NOMO-1 (cell line): ENCODE results near the gene TREM2.
A peak's percentile ranks its signal among the peaks of the same experiment; 100 is the strongest.

Source experiments
- DNase-seq, 2 experiments: peaks; one replicate each; lab custom pipeline; 2025; ENCODE audit not compliant: unreplicated experiment in 2 of 2; lab: John Stamatoyannopoulos, UW

TREM2 gene

DNA sequence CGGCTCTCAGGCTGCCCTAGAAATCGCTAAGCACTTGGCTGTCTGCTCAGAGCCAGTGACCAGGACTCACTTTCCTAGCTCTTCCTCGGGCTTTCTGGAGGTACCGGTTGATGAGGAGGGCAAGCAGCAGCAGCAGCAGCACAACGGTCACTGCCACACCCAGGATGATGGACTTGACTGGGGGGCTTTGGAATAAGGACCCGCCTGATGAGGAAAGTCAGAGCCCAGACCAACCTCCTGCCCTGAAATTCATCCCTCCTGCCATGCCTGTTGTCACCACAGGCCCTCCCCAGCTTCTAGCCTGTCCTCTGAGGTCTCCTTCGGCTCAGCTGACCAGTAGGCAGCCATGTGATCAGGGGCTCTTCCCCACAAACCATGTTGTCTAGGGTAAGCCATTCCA is 21.8 kb upstream of the TREM2 start:
- no peak for DNase-seq

DNA sequence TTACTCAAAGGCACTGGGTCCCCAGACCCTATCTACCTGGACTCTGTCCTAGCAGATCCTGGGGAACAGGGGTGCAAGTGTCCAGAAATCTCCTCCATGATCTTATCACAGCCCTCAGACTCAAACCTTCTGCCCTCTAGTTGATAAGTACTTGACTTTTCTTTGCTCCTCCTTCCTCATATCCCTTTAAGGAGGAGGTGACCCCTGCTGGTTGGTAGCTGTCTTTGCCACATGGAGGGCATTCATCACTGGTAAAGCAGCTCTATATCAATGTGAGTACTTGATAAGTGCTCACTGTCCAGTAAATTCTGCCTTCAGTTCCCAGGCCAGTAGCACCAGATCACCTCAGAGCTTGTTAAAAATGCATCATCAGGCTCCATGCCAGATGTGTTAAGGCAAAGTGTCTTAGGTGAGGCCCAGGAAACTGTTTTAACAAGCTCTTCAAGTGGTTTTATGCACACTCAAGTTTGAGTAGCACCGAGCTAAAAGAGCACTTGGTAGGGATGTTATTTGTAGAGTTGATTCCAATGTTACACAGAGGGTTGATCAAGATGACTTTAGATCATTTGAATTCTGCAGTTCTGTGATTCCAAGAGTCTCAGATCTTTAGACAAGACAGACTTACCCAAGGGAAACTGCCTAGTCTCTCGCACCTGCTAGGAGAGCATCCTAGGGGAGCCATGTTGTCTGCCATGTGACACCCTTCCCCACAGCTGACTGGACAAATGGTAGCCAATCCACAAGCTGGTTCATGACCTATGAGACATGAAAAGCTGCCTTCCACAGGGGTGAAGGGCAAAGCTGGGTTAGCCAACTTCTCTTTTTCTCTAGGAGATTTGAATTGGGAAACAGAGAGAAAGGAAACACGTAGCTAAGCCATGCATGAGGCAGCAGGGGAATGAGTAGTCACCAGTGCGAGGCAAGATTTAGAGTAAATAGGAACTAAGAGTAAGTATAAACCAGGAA is 19.4 kb upstream of the TREM2 start:
- peak; percentile 85 to 99 for DNase-seq

DNA sequence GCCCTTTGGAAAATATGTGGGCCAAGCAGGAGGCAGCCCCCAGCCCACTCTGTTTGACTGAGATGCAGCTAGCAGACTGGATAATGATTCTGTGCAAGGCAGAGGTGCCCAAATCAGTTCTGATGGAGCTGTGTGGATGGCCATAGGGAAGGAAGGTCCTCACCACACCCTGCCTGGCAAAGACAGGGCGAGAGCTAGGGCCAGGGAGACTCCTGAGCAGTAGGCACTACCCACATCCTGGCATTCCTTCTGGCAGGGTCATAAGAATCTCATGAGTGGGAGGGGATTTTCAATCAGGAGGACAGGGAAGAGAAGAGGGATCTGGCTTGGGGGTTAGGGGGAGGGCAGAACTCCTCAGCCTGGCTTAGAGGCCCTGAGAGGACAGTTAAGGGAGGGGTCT is 18.6 kb upstream of the TREM2 start:
- DNase-seq, result no peak

DNA sequence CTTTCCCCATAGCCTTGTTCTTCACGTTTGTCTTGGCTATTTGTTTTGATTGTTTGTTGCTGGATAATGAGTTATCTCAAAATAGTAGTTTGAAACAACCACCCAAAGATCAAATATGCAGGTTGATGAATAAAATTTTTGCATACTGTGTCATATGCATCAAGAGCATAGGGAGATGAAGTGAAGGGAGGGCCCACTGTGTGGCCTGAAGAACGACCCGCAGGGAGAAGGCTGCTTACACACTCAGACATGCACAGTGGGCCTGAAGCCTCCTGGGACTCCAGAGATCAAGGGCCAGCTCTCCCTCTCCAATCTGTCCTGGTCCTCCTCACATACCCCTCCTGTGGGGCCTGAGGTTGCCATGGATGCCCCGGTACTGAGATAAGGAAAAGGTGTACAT is 16.2 kb upstream of the TREM2 start:
- no peak for DNase-seq

DNA sequence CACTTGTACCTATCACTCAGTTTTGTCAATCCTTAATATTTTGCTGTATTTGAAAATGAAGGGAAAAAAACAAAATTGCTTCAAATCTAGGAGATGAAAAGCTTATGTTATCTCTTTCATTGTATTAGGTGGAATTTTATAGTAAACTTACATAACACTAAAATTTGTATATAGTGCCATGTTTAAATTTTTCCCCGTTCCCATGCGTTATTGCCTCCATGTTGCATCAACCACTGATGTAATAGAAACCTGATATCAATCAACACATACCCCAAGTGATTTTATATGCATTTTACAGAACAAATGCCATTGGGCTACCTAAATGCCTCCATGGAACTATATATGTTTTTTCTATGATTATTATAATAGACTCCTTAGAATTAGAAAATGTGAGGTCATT is 14.8 kb upstream of the TREM2 start:
- no peak for DNase-seq

DNA sequence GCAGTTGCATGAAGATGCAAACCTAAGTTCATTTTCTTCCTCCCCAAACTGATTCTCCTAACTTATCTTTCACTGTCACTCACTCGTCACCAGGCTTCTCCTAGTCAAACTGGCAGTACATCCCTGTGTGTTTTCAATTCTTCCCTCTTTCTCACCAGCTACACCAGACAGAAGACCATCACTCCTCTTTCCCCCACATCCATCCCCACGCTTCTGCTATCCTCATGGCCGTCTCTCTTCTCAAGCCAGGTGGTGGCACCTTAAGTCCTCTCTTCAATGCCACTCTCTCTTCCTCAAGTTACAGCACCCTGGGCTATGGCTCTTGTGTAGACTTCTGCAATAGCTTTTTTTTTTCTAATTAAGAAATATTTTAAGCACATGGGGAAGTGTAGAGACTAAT is 14.4 kb upstream of the TREM2 start:
- no peak for DNase-seq

DNA sequence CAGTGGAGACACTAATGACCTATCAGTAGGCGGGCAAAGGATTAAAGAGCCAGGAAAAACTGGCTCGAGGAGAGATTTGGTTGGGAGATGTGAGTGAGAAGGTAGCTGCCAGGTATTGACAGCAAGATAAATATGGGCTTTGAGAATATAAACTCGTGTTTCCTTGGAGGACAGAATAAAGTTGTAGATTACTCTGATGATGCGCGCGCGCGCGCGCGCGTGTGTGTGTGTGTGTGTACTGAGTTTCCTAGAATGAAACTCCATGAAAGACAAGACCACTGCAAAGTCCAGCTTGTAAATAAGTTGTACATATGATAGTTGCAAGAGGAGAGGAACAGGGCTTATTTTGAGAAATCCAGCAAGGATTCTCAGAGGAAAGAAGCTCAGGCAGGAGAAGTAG is 13.3 kb upstream of the TREM2 start:
- no peak for DNase-seq

DNA sequence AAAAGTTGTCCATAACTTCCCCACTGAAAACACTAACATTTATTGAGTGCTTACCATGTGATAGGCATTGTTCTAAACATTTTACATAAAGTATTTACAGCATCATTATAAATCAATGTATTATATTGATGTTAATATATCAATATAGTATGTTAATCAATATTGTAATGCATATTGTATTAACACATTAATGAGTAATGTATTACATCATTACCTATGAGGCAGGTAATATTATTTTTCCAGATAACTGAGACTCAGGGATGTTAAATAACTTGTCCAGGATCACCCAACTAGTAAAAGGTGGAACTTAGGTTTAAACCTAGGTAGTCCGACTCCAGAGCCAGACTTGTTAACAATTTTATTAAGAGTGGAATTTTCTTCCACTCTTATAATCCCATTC is 12.2 kb upstream of the TREM2 start:
- DNase-seq, result no peak

DNA sequence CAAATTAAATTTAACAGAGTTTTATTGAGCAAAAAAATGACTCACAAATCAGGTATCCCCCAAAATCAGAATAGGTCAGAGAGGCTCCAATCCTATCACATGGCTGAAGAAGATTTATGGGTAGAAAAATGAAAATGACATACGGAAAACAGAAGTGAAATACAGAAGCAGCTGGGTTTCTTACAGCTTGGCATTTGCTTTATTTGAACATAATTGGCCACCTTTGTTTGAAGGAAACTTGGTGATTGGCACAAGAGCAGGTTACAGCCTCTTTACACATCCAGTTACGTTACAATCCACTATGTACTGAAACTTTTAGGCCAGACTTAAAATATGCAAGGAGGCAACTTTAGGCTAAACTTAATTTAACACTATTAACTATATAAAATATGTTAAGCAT is 11.7 kb upstream of the TREM2 start:
- DNase-seq, result peak; percentile 31 to 75

DNA sequence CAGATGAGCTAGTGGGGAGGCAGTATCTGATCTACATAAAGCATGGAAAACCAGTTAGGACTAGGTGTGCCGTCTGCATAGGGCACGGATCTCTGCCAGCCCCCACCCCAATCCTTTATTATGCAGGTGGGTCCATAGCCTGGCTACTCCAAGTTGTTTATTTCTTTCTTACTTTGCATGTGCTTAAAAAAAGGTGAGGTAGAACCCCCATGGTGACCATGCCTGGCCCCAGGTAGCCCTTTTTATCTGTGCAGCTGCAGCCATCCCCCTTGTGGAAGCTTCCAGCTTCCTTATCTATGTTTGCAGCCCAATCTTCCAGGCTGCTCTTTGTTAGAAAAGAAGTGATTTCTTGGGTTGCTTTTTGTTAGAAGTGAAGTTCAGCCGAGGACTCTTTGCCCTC is 9.0 kb upstream of the TREM2 start:
- no peak for DNase-seq

DNA sequence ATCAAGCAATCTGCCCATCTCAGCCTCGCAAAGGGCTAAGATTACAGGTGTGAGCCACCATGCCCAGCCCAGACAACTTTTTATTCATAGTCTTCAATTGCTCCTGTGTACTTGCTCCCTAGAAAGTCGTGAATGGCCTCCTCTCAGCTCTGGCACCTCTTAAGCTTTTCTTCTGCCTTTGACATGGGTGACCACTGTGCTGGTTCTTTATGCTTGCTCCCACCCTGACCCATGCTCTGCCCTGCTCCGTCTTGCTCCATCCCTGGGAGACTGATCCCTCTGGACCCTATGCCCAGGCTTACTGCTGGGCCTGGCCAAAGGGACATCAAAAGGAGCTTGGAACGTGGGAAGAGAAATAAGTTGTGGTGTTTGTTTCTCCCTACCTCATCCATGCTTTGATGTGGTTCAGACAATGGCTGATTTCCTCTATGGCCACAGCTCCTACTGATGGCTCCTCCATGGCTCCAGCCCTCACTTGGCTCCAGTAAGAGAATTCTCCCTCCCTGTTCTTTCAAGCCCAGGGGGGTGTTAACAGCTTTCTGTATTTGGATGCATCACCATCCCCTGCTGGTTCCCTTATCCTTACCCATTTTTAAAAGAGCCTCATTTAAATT is 7.7 kb upstream of the TREM2 start:
- no peak for DNase-seq

DNA sequence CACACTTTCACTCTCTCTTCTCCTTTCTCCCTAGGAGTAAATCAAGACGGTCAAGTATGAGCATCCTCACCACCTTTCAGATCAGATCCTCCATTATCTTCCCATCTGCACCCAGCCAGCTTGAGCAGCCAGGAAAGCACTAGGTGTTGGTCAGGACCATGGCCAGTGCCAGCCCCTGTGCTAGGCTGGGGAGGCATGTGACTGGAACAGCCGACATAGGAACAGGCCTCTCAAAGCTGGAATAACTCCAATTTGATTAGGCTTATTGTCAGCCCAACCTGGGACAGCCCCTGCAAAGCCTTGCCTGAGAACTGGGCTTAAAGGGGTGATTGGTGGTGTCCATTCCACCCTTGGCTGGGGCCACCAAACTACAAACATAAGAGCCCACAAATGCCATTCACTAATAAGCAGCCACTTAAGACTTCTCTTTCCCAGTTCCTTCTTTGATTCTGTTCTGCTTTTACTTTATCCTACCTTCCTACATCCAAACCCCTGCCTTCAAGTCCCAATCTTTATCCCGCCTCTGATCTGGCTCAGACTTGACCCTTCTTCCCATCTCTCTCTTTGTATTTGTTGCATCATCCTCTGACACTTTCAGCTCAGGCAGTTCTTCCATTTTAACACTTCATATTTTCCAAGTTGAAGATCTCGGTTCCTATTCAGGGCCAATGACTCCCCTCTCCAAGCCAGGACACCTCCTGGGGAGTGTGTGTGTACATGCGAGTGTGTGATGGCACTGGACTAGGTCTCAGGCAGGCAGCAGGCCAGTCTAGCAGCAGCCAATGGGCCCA is 4.5 kb upstream of the TREM2 start:
- no peak for DNase-seq

DNA sequence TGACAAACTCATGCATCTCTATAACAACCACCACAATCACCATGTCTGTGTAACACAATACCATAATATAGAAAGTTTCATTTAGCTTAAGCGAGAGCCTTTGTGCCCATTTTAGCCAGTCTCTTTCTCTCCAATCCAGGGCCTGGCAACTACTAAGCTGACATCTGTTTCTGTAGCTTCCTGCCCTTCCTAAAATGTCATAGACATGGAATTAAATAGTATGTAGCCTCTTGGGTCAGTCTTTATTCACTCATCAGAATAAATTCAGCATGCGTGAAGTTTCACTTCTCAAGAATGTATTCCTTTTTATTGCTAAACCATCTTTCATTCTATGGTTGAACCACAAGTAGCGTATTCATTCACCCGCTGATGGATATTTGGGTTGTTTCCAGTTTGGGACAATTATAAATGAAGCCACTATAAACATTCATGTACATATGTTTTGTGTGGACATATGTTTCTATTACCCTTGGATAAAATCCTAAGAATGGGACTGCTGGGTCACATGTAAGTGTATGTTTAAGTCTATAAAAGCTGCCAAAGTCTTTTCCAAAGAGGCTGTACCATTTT is 1.7 kb upstream of the TREM2 start:
- no peak for DNase-seq

DNA sequence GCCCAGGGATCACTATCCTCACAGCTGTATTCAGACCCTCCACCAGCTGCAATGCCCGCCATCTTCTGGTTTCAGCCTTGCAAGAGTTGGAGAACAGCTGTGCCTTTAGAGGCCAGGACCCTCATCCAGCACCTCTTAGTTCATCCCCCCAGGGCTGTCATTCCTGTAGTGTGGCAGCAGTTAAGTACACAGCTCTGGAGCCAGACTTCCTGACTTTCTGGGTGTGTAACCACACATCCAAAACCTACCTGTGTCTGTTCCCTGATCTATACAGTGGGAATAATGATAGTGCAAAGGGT is 452 bp upstream of the TREM2 start:
- DNase-seq, result no peak

DNA sequence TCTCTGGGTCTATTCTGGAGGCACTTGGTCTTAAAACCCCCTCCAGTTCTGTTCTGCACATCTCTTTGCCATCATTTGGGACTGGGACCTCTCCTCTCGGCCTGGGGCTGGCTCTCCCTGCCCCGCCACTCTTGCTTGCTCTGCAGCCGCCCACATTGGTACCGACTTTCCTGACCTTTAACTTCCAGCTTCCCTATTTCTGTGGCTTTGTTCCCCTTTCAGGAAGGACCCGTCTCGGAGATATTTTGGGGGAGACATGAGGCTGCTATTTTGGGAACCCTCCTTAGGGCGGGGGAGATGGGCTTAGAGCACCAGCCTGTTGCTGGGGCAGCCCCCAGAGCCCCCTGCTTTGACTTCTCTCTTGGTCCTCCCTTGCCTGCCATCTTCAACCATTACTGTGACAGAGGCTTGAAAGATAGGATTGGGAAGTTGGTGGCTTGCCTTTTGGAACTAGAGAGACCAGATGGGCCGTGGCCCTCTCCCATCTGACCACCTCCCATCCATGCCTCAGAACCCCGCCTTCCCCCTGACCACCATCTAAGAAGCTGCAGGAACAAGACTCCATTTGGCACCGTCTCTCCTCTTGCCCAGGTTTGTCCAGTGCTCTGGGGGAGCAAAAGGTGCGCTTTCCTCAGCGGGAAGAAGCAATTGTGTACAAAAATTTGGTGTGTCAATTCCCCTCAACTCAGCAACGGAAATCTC is 914 bp downstream of the TREM2 start:
- DNase-seq, result peak; percentile 17 to 25

DNA sequence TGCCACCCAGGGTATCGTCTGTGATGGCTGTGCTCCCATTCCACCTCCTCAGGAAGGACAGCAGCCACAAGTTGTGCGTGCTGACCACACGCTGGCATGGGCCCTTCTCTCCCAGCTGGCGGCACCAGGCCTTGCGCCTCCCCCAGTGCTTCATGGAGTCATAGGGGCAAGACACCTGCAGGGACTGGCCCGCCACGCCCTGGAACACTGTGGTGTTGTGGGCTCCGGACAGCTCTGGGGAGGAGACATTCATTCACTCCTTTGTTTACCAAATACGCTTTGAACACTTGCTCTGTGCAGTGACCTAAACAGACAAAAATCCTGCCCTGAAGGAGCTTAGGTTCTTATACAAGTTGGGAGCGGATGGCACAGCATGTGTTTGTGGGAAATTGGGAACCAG is 1.5 kb downstream of the TREM2 start:
- no peak for DNase-seq

DNA sequence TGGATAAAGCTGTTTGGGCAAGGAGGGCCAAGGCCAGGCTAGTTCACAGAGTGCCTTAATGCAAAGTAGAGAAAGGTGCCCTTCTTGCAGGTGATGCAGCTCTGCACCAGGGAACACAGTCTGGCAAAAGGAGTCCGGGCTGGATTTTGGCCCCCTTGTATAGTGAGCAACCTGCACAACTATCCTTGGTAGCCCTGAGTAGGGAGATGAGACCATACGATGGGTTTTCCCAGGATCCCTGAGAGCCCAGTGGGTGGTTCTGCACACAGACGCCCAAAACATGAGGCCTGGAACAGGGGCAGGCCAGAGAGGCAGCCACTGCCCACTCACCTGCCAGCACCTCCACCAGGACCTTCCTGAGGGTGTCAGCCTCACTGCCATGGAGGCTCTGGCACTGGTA is 2.0 kb downstream of the TREM2 start:
- DNase-seq, result no peak

DNA sequence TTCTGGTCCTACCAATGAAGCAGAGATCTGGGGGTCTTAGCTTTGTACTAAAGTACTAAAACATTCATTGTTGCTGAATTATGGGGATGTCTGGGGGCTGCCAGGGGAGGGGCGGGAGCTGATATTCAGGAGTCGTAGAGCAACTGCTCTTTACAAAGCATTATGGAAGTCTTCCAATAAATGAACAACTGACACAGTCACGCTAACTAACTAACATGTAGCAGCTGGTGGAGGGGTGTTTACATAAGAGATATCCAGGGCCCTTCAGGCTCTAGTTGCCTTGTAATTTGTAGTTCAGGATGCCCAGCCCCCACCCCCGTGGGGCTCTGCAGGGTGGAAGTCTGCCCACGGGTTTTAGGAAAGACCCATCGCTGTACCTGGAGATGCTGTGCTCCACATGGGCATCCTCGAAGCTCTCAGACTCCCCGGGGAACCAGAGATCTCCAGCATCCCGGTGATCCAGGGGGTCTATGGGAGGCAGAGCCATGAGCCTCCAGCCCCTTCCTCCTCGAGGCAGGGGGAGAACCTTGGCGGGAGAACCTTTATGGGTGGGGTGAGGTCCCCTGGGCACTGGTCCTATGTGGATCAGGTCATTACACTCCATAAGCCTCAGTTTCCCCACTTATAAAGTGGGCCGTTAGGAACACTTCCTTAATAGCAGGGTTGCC is 3.4 kb downstream of the TREM2 start:
- DNase-seq, result no peak

DNA sequence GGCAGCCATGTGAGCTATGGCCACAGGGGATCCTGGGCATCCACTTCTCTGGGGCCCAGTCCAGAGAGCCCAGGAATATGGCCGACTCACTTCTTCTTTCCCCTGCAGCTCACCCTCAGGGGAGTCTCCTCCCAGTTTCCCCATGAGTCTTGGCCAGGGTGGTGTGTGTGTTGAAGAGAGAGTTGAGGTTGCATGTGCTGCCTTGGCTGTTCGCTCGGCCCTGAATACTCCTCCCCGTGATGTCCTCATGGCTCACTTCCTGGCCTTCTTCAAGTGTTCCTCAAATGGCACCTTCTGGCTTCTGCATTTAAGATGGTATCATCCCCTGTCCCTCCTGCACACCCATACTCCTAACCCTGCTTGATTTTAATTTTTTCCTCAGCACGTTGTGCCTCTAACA is 5.6 kb downstream of the TREM2 start:
- peak; percentile 25 to 47 for DNase-seq

DNA sequence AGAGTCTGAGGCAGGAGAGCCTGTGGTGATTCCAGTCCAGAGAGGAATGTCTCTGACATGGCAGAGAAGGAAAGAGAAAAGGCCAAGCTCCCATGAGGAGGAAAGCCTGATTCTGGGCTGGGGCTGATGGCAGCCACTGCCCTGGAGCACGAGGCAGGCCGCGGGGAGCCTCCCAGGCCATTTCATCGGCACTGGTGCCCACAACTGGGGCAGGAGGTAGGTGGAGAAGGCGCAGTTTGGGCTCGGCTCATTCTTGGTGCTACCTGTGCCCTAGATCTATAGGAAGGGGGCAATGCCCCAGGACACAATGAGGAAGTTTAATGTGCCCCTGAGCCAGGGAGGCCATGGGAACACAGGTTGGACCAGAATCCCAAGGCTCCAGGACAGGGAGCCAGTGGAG is 6.1 kb downstream of the TREM2 start:
- no peak for DNase-seq
